Measurements from ENCODE around the gene TEKT4.

- TF ChIP-seq CTCF (conservative IDR thresholded peaks at IDR 0.05; ENCODE audit: low read depth, low read length) (no peak), EZH2phosphoT487 (IDR thresholded peaks at IDR 0.05; ENCODE audit: borderline replicate concordance, low read length) (no peak), EZH2 (IDR thresholded peaks at IDR 0.05; ENCODE audit: low read length, unreplicated experiment) (no peak)
These were observed 5.3 kb downstream of the TEKT4 start for GRCh38 chr2:94876523-94876863.
